GM12878 (cell line): ENCODE data around the gene SHQ1. TPM values are rescaled to one million over a fixed set of nuclear protein-coding genes. Genes with fewer than 3 reads are reported as not detected.

Experiments
- ATAC-seq: fragments of 200-7000 bp; cut with Tn5 transposase; 3 replicates; pipeline ENCODE4 v1.9.1; 2020; ENCODE audit warnings: mild to moderate bottlenecking, moderate library complexity
- BruUV-seq: library from RNA; stranded (reverse); fragments of 400-500 nt; replicated peaks from 2 replicates; lab custom pipeline; 2021; lab: Mats Ljungman, UMichigan
- CTCF ChIA-PET: fragments of 300-600 bp; sonication (Branson Sonifier 250); formaldehyde crosslinking; extraction: SDS; loops from one replicate; lab custom pipeline; 2021; ENCODE audit warnings: inconsistent platforms; lab: Yijun Ruan, JAX
- POLR2A ChIA-PET: fragments of 350-600 bp; formaldehyde crosslinking; extraction: SDS; loops from one replicate; lab custom pipeline; 2021; ENCODE audit warnings: inconsistent platforms; lab: Charles Lee
- RAD21 ChIA-PET: fragments of 300-600 bp; sonication (Branson Sonifier 250); formaldehyde crosslinking; loops from one replicate; lab custom pipeline; 2023; ENCODE audit warnings: antibody characterized with exemption; ENCODE audit not compliant: unreplicated experiment; lab: Charles Lee
- SMC1A ChIA-PET: fragments of 300-600 bp; sonication (Branson Sonifier 250); formaldehyde crosslinking; loops from one replicate; lab custom pipeline; 2023; ENCODE audit not compliant: unreplicated experiment, uncharacterized antibody; lab: Charles Lee
- DNase-seq: peaks from one replicate; pipeline ENCODE4 v3.0.0-alpha.2; 2011; ENCODE audit warnings: low read depth, low spot score
- FAIRE-seq: peaks from 3 replicates; lab custom pipeline; 2011; peaks lifted over from hg19 to GRCh38; lab: Jason Lieb, UNC
- H2AFZ ChIP-seq: 2 replicates; pipeline ENCODE4 v1.6.0; 2011; ENCODE audit warnings: low read depth, low read length, control low read depth; ENCODE audit not compliant: control insufficient read depth
- H3K27ac ChIP-seq: 2 replicates; pipeline ENCODE4 v1.5.1; 2011; ENCODE audit warnings: control low read depth; ENCODE audit not compliant: control insufficient read depth, insufficient read depth
- H3K27me3 ChIP-seq, 2 experiments: replicated peaks in 1 of 2; 2 replicates each; pipeline versions ENCODE4 v1.6.0 to v1.6.1; 2011; ENCODE audit warnings: low read length in 1 of 2; ENCODE audit not compliant: control insufficient read depth in 2 of 2, insufficient read depth in 2 of 2
- H3K36me3 ChIP-seq, 2 experiments: 2 replicates each; pipeline ENCODE4 v1.5.1; 2011; ENCODE audit warnings: low read length in 1 of 2; ENCODE audit not compliant: control insufficient read depth in 2 of 2, insufficient read depth in 2 of 2
- H3K4me1 ChIP-seq: 2 replicates; pipeline ENCODE4 v1.6.1; 2011; ENCODE audit warnings: mild to moderate bottlenecking, low read length, moderate library complexity, mixed read lengths; ENCODE audit not compliant: control insufficient read depth, insufficient read depth
- H3K4me2 ChIP-seq: 2 replicates; pipeline ENCODE4 v1.6.0; 2011; ENCODE audit warnings: control low read depth; ENCODE audit not compliant: control insufficient read depth, insufficient read depth
- H3K4me3 ChIP-seq: fragments of 200-600 bp; sonication (generic); 2 replicates; pipeline ENCODE4 v1.5.1; 2016
- H3K79me2 ChIP-seq: 2 replicates; pipeline ENCODE4 v1.6.0; 2011; ENCODE audit warnings: low read length; ENCODE audit not compliant: control insufficient read depth, insufficient read depth
- H3K9ac ChIP-seq: 2 replicates; pipeline ENCODE4 v1.8.0; 2011; ENCODE audit warnings: low read length, control low read depth, mixed read lengths; ENCODE audit not compliant: control insufficient read depth, insufficient read depth
- H3K9me3 ChIP-seq: replicated peaks from 3 replicates; pipeline ENCODE4 v1.5.1; 2011; ENCODE audit warnings: mild to moderate bottlenecking, low read length; ENCODE audit not compliant: control insufficient read depth, insufficient read depth
- H4K20me1 ChIP-seq: 2 replicates; pipeline ENCODE4 v1.6.0; 2011; ENCODE audit not compliant: control insufficient read depth, insufficient read depth
- CHD2 ChIP-seq: IDR thresholded peaks from 2 replicates; pipeline ENCODE4 v1.6.1; 2011; ENCODE audit warnings: low read depth, low read length, improper control_type of control experiment, borderline replicate concordance
- CREM ChIP-seq: IDR thresholded peaks from 2 replicates; pipeline ENCODE4 v1.6.1; 2014; ENCODE audit warnings: antibody characterized with exemption, low read depth
- EZH2 ChIP-seq: IDR thresholded peaks from 2 replicates; pipeline ENCODE4 v1.6.1; 2012; ENCODE audit warnings: low read depth, mild to moderate bottlenecking, control low read depth, inconsistent platforms, low read length, borderline replicate concordance; ENCODE audit not compliant: control insufficient read depth
- FOS ChIP-seq: IDR thresholded peaks from 3 replicates; pipeline ENCODE4 v1.6.1; 2011; ENCODE audit warnings: borderline replicate concordance; ENCODE audit not compliant: insufficient read length; ENCODE audit errors: extremely low read depth
- HDGF ChIP-seq: fragments of 450-650 bp; IDR thresholded peaks from 2 replicates; pipeline ENCODE4 v1.6.1; 2016; ENCODE audit warnings: antibody characterized with exemption
- JUNB ChIP-seq: IDR thresholded peaks from 2 replicates; pipeline ENCODE4 v1.6.1; 2016; ENCODE audit warnings: antibody characterized with exemption, mild to moderate bottlenecking
- MYC ChIP-seq: IDR thresholded peaks from 2 replicates; pipeline ENCODE4 v1.6.1; 2011; ENCODE audit warnings: mild to moderate bottlenecking, low read length, moderate library complexity, inconsistent platforms; ENCODE audit not compliant: insufficient read depth, insufficient replicate concordance, insufficient read length, severe bottlenecking
- NR2C1 ChIP-seq: fragments of 450-650 bp; IDR thresholded peaks from 2 replicates; pipeline ENCODE4 v1.6.1; 2017; ENCODE audit warnings: antibody characterized with exemption, mild to moderate bottlenecking, moderate library complexity
- POLR2A ChIP-seq: IDR thresholded peaks from 2 replicates; pipeline ENCODE4 v1.6.1; 2011; ENCODE audit warnings: low read depth, mild to moderate bottlenecking, low read length
- RFX5 ChIP-seq: IDR thresholded peaks from 2 replicates; pipeline ENCODE4 v1.6.1; 2011; ENCODE audit warnings: low read depth, low read length, improper control_type of control experiment
- SREBF1 ChIP-seq: IDR thresholded peaks from 2 replicates; pipeline ENCODE4 v1.6.1; 2012; ENCODE audit warnings: mild to moderate bottlenecking, low read length
- TCF7 ChIP-seq: IDR thresholded peaks from 2 replicates; pipeline ENCODE4 v1.6.1; 2014; ENCODE audit warnings: antibody characterized with exemption, borderline replicate concordance
- YBX1 ChIP-seq: fragments of 450-650 bp; IDR thresholded peaks from 2 replicates; pipeline ENCODE4 v1.6.1; 2016; ENCODE audit warnings: antibody characterized with exemption
- ZNF274 ChIP-seq: IDR thresholded peaks from one replicate; pipeline ENCODE4 v1.8.0; 2011; ENCODE audit not compliant: insufficient read length, insufficient read depth
- in situ Hi-C: fragments of 300-500 bp; cut with MboI; formaldehyde crosslinking; loops from 9 replicates; pipeline ENCODE4 v1.14.3; 2018; ENCODE audit warnings: mixed read lengths
- intact Hi-C: fragments of 100-400 bp; cut with micrococcal nuclease; formaldehyde crosslinking; loops from one replicate; pipeline ENCODE4 v1.14.2; 2022; ENCODE audit not compliant: unreplicated experiment
- polyA plus RNA-seq, 11 experiments: library from polyadenylated mRNA; depleted of rRNA in 4 of 11; unstranded in 6 of 11; stranded (reverse) in 5 of 11; fragments of >200 nt; fragmentation: Nextera tagmentation in 4 of 11; fragmentation: Illumina TruSeq in 1 of 11; extraction: Ambion mirVana in 4 of 11; extraction: Trizol in 1 of 11; gene quantifications; 1 replicate in 1 of 11; 2 replicates in 10 of 11; pipeline versions ENCODE4 v1.2.1 to v1.2.3, GENCODE V29; 2011 to 2016; ENCODE audit warnings: inconsistent platforms in 2 of 11, missing spikeins in 2 of 11, low read depth in 1 of 11
- total RNA-seq, 4 experiments: library from RNA; depleted of rRNA in 3 of 4; stranded (reverse); fragments of >200 nt in 3 of 4; fragmentation: Illumina TruSeq in 1 of 4; extraction: Trizol in 1 of 4; gene quantifications; 2 replicates each; pipeline versions ENCODE4 v1.2.1 to v1.2.3, GENCODE V29; 2013 to 2021
- TF ChIP-seq, protein P1 (sequence below): fragments of 450-650 bp; IDR thresholded peaks from 2 replicates; pipeline ENCODE4 v1.6.1; 2016; ENCODE audit warnings: mild to moderate bottlenecking

SHQ1 gene
- total and polyA plus RNA-seq, 10 of the 15 experiments (the other 5 are each of a cell fraction or from before 2014, with no cell fraction given): 12.6 to 51.7 (median 24.5) TPM

- in situ Hi-C loops: no loop called here
- no peak for FAIRE-seq
- POLR2A ChIA-PET: no interaction called here
Measured at GRCh38 chr3:72810063-72810462, 38.2 kb downstream of the SHQ1 start.

More at GRCh38 chr3:72810063-72810462, 38.2 kb downstream of the SHQ1 start:
- Histone ChIP-seq H3K36me3 (peaks cover 0 to 2% of the 10 kb centered on the region in 2 experiments; a peak in 1 of 4 replicates), H2AFZ (no peak overlapping the region), H3K27ac (no peak overlapping the region), H3K4me2 (no peak overlapping the region), H3K9ac (no peak overlapping the region), H3K9me3 (no peaks in the 10 kb centered on the region), H3K27me3 (no peaks in the 10 kb centered on the region), H4K20me1 (no peaks in the 10 kb centered on the region), H3K4me3 (no peak overlapping the region), H3K79me2 (no peaks in the 10 kb centered on the region), H3K4me1 (peaks cover 7% of the 10 kb centered on the region; the same call in 1 of the 2 replicates)
- no peak for TF ChIP-seq TCF7
- TF ChIP-seq MYC: no peak
- no peak for TF ChIP-seq JUNB
- no peak for TF ChIP-seq YBX1
- TF ChIP-seq FOS: no peak
- TF ChIP-seq HDGF: no peak
- TF ChIP-seq, protein P1, sequence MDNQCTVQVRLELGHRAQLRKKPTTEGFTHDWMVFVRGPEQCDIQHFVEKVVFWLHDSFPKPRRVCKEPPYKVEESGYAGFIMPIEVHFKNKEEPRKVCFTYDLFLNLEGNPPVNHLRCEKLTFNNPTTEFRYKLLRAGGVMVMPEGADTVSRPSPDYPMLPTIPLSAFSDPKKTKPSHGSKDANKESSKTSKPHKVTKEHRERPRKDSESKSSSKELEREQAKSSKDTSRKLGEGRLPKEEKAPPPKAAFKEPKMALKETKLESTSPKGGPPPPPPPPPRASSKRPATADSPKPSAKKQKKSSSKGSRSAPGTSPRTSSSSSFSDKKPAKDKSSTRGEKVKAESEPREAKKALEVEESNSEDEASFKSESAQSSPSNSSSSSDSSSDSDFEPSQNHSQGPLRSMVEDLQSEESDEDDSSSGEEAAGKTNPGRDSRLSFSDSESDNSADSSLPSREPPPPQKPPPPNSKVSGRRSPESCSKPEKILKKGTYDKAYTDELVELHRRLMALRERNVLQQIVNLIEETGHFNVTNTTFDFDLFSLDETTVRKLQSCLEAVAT: no peak
- no peak for TF ChIP-seq POLR2A
- TF ChIP-seq CREM: no peak
- TF ChIP-seq SREBF1: no peak
- no peak for TF ChIP-seq ZNF274
- no peak for TF ChIP-seq RFX5
- no peak for TF ChIP-seq EZH2
- no peak for TF ChIP-seq NR2C1
- TF ChIP-seq CHD2: no peak
- intact Hi-C loops: loop anchor here (10.0 kb wide), 1 partner anchor 225 kb away; no protein-coding TSS in a partner anchor
- DNase-seq (no peak), ATAC-seq (no peak)
- ChIA-PET RAD21 (no interaction called here), CTCF (interaction anchor here (1.4 to 3.5 kb wide), 2 partner anchors 12 to 143 kb away, joined by 3 to 19 read pairs; no protein-coding TSS in a partner anchor), SMC1A (interaction anchor here (0.7 to 3.2 kb wide), 2 partner anchors 36 to 144 kb away, joined by 3 to 15 read pairs; no protein-coding TSS in a partner anchor)
- no TSS peak for BruUV-seq
